DMS53 treated with DMSO at 0.1 percent for 48 hours (cell line): ENCODE data around the gene TRAPPC6A.

Source experiments
- DNase-seq: peaks from one replicate; lab custom pipeline; 2025; ENCODE audit not compliant: unreplicated experiment; lab: John Stamatoyannopoulos, UW

TRAPPC6A gene

GRCh38 chr19:45163751-45164460 lies 14.1 kb downstream of the TRAPPC6A start:
- no peak for DNase-seq

- no peak for DNase-seq
Observed at GRCh38 chr19:45163156-45163555, 14.9 kb downstream of the TRAPPC6A start.

GRCh38 chr19:45162608-45163143 lies 15.4 kb downstream of the TRAPPC6A start:
- peak; percentile 64 for DNase-seq

GRCh38 chr19:45161738-45162607 lies 16.1 kb downstream of the TRAPPC6A start:
- no peak for DNase-seq

- peak; percentile 59 for DNase-seq
Observed at GRCh38 chr19:45160870-45161737, 16.9 kb downstream of the TRAPPC6A start, which contains the start of gene NKPD1. TSS of gene NKPD1 (minus strand) at chr19:45160982. CDS start at chr19:45160150, 832 bp downstream.

GRCh38 chr19:45159971-45160324 lies 18.1 kb downstream of the TRAPPC6A start:
- no peak for DNase-seq

GRCh38 chr19:45159210-45159970 lies 18.6 kb downstream of the TRAPPC6A start:
- DNase-seq: no peak

GRCh38 chr19:45158503-45159209 lies 19.4 kb downstream of the TRAPPC6A start:
- DNase-seq: no peak

- DNase-seq: no peak
Observed at GRCh38 chr19:45156751-45157150, 21.3 kb downstream of the TRAPPC6A start.

- no peak for DNase-seq
Observed at GRCh38 chr19:45156011-45156630, 21.9 kb downstream of the TRAPPC6A start.

GRCh38 chr19:45154064-45154827 lies 23.8 kb downstream of the TRAPPC6A start:
- no peak for DNase-seq

- DNase-seq: no peak
Observed at GRCh38 chr19:45153339-45154063, 24.5 kb downstream of the TRAPPC6A start.

- peak; percentile 42 for DNase-seq
Observed at GRCh38 chr19:45152504-45153338, 25.3 kb downstream of the TRAPPC6A start.

- no peak for DNase-seq
Observed at GRCh38 chr19:45151821-45152503, 26.1 kb downstream of the TRAPPC6A start.

- no peak for DNase-seq
Observed at GRCh38 chr19:45151320-45151719, 26.7 kb downstream of the TRAPPC6A start.

- no peak for DNase-seq
Observed at GRCh38 chr19:45150751-45151281, 27.2 kb downstream of the TRAPPC6A start.
